NCI-H1092 (cell line): Measurements from ENCODE around the gene SEC14L3.

Source experiments
- DNase-seq: peaks from one replicate; lab custom pipeline; 2025; lab: John Stamatoyannopoulos, UW

SEC14L3 gene

GRCh38 chr22:30471616-30472318 is at the start of gene SEC14L3:
TSS of gene SEC14L3 (minus strand) at chr22:30472017. CDS start at chr22:30471958, 59 bp downstream.
- DNase-seq = no peak

GRCh38 chr22:30519842-30520425 is 48.1 kb upstream of the SEC14L3 start:
- DNase-seq = no peak

GRCh38 chr22:30516731-30517130 is 44.9 kb upstream of the SEC14L3 start:
- DNase-seq = no peak

- no peak for DNase-seq
These were observed 44.5 kb upstream of the SEC14L3 start for GRCh38 chr22:30516273-30516672.

- no peak for DNase-seq
These were observed 42.4 kb upstream of the SEC14L3 start for GRCh38 chr22:30514252-30514651.

GRCh38 chr22:30513462-30513861 is 41.6 kb upstream of the SEC14L3 start:
- DNase-seq = no peak

- no peak for DNase-seq
These were observed 40.1 kb upstream of the SEC14L3 start for GRCh38 chr22:30511911-30512310.

GRCh38 chr22:30511109-30511508 is 39.3 kb upstream of the SEC14L3 start:
- no peak for DNase-seq

GRCh38 chr22:30508216-30508615 is 36.4 kb upstream of the SEC14L3 start:
- DNase-seq = no peak

- DNase-seq = no peak
These were observed 35.9 kb upstream of the SEC14L3 start for GRCh38 chr22:30507670-30508069.

GRCh38 chr22:30506507-30506968 is 34.7 kb upstream of the SEC14L3 start:
- no peak for DNase-seq

- no peak for DNase-seq
These were observed 31.7 kb upstream of the SEC14L3 start for GRCh38 chr22:30503551-30503950.

- DNase-seq = no peak
These were observed 31.1 kb upstream of the SEC14L3 start for GRCh38 chr22:30502911-30503310.

- no peak for DNase-seq
These were observed 30.3 kb upstream of the SEC14L3 start for GRCh38 chr22:30502153-30502552.

GRCh38 chr22:30500628-30501027 is 28.8 kb upstream of the SEC14L3 start:
- DNase-seq = no peak

GRCh38 chr22:30497466-30498150 is 25.8 kb upstream of the SEC14L3 start:
- DNase-seq = no peak

GRCh38 chr22:30495041-30495784 is 23.4 kb upstream of the SEC14L3 start:
- DNase-seq = no peak

GRCh38 chr22:30492144-30492543 is 20.3 kb upstream of the SEC14L3 start:
- no peak for DNase-seq

GRCh38 chr22:30491381-30491780 is 19.6 kb upstream of the SEC14L3 start:
- no peak for DNase-seq

- DNase-seq = no peak
These were observed 18.6 kb upstream of the SEC14L3 start for GRCh38 chr22:30490399-30490798.

- no peak for DNase-seq
These were observed 16.3 kb upstream of the SEC14L3 start for GRCh38 chr22:30488121-30488520.

GRCh38 chr22:30486661-30487115 is 14.9 kb upstream of the SEC14L3 start:
- DNase-seq = no peak
